ENCODE results near the gene COBL.

COBL gene

DNA sequence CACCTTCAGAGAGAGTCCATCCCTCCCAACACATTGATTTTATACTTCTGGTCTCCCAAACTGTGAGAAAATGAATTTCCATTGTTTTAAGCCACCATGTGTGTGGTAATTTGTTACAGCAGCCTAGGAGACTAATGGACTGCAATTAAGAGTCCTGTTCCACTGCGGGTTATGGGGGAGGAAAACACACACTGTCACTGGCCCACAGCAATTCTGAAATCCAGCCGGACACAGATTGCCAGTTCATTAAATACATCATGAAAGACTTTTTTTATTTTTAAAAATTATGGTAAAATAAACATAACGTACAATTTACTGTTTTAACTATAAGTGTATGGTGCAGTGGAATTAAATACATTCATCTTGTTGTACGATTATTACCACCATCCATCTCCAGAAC lies 340.5 kb downstream of the COBL start:
- no peak for DNase-seq

DNA sequence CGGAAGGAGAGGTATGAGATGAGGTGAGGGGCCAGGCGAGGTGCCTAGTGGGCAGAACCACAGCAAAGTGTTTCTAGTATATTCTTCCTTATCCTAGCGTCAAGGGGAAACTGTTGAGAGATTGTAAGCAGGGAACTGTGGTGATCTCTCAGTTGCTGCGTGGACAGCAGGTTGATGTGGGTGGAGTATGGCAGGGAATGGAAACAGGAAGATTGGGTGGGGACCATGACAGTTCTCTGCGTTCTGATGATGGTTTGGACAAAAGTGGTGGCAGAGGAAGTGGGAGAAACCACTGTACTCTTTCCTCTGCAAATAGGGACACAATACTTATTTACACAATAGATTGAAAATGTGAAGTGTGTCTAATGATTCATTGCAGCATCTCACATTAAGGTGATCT lies 342.4 kb downstream of the COBL start:
- DNase-seq = no peak

DNA sequence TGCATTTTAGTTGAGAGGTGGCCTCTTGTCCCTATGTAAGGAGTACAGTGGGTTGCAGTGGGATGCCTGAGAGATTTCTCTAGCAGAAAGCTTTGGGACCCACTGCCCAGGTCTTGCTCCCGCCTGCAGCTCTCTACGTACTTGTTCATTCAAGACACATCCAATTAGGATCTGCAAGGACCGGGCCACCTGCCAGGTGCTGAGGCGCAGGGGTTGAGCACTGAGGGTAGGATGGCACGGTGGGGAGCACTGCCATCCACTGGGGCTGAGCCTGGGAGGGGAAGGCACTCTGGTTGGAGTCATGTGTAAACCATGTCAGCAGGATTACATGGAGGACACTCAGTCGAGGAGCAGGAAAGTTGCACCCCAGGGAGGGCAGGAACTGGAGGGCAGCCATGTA lies 342.8 kb downstream of the COBL start:
- DNase-seq = no peak

DNA sequence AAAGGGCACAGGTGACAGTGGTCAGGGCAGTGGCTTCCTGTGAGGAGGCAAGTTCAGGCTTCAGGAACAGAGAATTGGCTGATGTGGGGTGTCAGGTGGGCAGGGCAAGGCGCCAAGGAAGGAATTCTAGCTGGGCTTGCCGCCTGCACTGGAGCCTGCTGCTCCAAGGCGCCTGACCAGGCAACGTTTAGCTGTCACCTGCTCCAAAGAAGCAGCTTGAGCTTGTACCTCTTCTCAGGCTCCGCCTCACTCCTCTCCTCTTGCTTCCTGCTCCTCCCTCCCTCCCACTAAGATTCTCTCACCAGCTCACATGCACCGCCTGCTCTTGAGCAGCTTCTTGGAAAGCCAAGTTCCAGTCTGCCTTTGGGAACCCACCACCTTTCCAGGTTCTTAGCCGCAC lies 346.5 kb downstream of the COBL start:
- DNase-seq = no peak
